Measurements from ENCODE around the gene ABCD2.
"Not testable (repeated sequence)": the region's sequence is repeated elsewhere in the genome, so short reads cannot be mapped to it uniquely, and the experiment has no call there.

Gene ABCD2

GRCh38 chr12:39526974-39527373 is 92.6 kb downstream of the ABCD2 start:
- Histone ChIP-seq H3K27me3 (ENCODE audit: insufficient read depth, low read length, poor library complexity) (no peaks in the 10 kb centered on the region), H3K4me3 (ENCODE audit: low read length) (no peak overlapping the region), H3K9ac (ENCODE audit: low read length) (no peak overlapping the region), H2BK15ac (replicated peaks; ENCODE audit: low read depth) (no peak overlapping the region), H3K79me2 (ENCODE audit: control insufficient read depth, insufficient read depth, low read length) (no peaks in the 10 kb centered on the region), H3K23ac (ENCODE audit: low read length) (no peak overlapping the region), H3K4me1 (ENCODE audit: control insufficient read depth, low read depth, low read length) (no peaks in the 10 kb centered on the region), H3K4ac (ENCODE audit: low read depth, low read length) (no peak overlapping the region), H2BK5ac (ENCODE audit: low read length) (no peak overlapping the region), H4K8ac (ENCODE audit: low read depth, low read length) (no peak overlapping the region), H3K36me3 (ENCODE audit: control insufficient read depth, insufficient read depth, low read length) (no peaks in the 10 kb centered on the region), H2AK5ac (ENCODE audit: low read length) (no peak overlapping the region), H4K5ac (ENCODE audit: low read length) (no peak overlapping the region), H3K4me2 (ENCODE audit: low read length) (no peak overlapping the region), H3K27ac (ENCODE audit: low read depth, low read length) (no peak overlapping the region), H3K79me1 (ENCODE audit: low read length) (no peaks in the 10 kb centered on the region), H3K56ac (ENCODE audit: low read length) (no peak overlapping the region), H2BK120ac (ENCODE audit: low read depth, low read length) (no peak overlapping the region), H3K18ac (ENCODE audit: low read length) (no peak overlapping the region)
- DNase-seq: no peak
- no CpG with 5 or more reads among the region's 2 CpGs for WGBS (ENCODE audit: extremely low coverage, insufficient coverage, low lambda C conversion rate)

- not testable (repeated sequence) for H3K79me1 ChIP-seq (ENCODE audit: low read length); H3K56ac ChIP-seq (ENCODE audit: low read length); H3K23ac ChIP-seq (ENCODE audit: low read length); H4K8ac ChIP-seq (ENCODE audit: low read depth, low read length); H2BK120ac ChIP-seq (ENCODE audit: low read depth, low read length); H3K4me3 ChIP-seq (ENCODE audit: low read length); H3K36me3 ChIP-seq (ENCODE audit: control insufficient read depth, insufficient read depth, low read length); H3K4ac ChIP-seq (ENCODE audit: low read depth, low read length); H3K27ac ChIP-seq (ENCODE audit: low read depth, low read length); H4K5ac ChIP-seq (ENCODE audit: low read length); H3K27me3 ChIP-seq (ENCODE audit: insufficient read depth, low read length, poor library complexity); H2BK15ac ChIP-seq (replicated peaks; ENCODE audit: low read depth); H3K79me2 ChIP-seq (ENCODE audit: control insufficient read depth, insufficient read depth, low read length); H3K4me2 ChIP-seq (ENCODE audit: low read length); H2AK5ac ChIP-seq (ENCODE audit: low read length); H3K9ac ChIP-seq (ENCODE audit: low read length); DNase-seq; H2BK5ac ChIP-seq (ENCODE audit: low read length); H3K18ac ChIP-seq (ENCODE audit: low read length); H3K4me1 ChIP-seq (ENCODE audit: control insufficient read depth, low read depth, low read length)
Observed at GRCh38 chr12:39522167-39522566, 97.4 kb downstream of the ABCD2 start.

GRCh38 chr12:39510001-39510400 is 109.6 kb downstream of the ABCD2 start:
- H2BK120ac ChIP-seq (ENCODE audit: low read depth, low read length): no peak overlapping the region
- WGBS (ENCODE audit: extremely low coverage, insufficient coverage, low lambda C conversion rate): no CpG with 5 or more reads among the region's 1 CpG
- no peak overlapping the region for H2AK5ac ChIP-seq (ENCODE audit: low read length)
- no peak overlapping the region for H3K23ac ChIP-seq (ENCODE audit: low read length)
- no peak overlapping the region for H3K9ac ChIP-seq (ENCODE audit: low read length)
- no peak overlapping the region for H3K4ac ChIP-seq (ENCODE audit: low read depth, low read length)
- DNase-seq: no peak
- no peak overlapping the region for H3K4me3 ChIP-seq (ENCODE audit: low read length)
- no peak overlapping the region for H2BK15ac ChIP-seq (replicated peaks; ENCODE audit: low read depth)
- no peaks in the 10 kb centered on the region for H3K27me3 ChIP-seq (ENCODE audit: insufficient read depth, low read length, poor library complexity)
- no peaks in the 10 kb centered on the region for H3K79me2 ChIP-seq (ENCODE audit: control insufficient read depth, insufficient read depth, low read length)
- no peak overlapping the region for H4K8ac ChIP-seq (ENCODE audit: low read depth, low read length)
- H2BK5ac ChIP-seq (ENCODE audit: low read length): no peak overlapping the region
- H3K4me2 ChIP-seq (ENCODE audit: low read length): no peak overlapping the region
- H3K56ac ChIP-seq (ENCODE audit: low read length): no peak overlapping the region
- H3K36me3 ChIP-seq (ENCODE audit: control insufficient read depth, insufficient read depth, low read length): no peaks in the 10 kb centered on the region
- no peaks in the 10 kb centered on the region for H3K79me1 ChIP-seq (ENCODE audit: low read length)
- H3K4me1 ChIP-seq (ENCODE audit: control insufficient read depth, low read depth, low read length): no peaks in the 10 kb centered on the region
- no peak overlapping the region for H3K18ac ChIP-seq (ENCODE audit: low read length)
- H3K27ac ChIP-seq (ENCODE audit: low read depth, low read length): no peak overlapping the region
- H4K5ac ChIP-seq (ENCODE audit: low read length): no peak overlapping the region

GRCh38 chr12:39505554-39505953 is 114.0 kb downstream of the ABCD2 start:
- Histone ChIP-seq H3K36me3 (ENCODE audit: control insufficient read depth, insufficient read depth, low read length) (no peaks in the 10 kb centered on the region), H2BK120ac (ENCODE audit: low read depth, low read length) (no peak overlapping the region), H3K27me3 (ENCODE audit: insufficient read depth, low read length, poor library complexity) (no peaks in the 10 kb centered on the region), H3K4me1 (ENCODE audit: control insufficient read depth, low read depth, low read length) (no peaks in the 10 kb centered on the region), H3K79me1 (ENCODE audit: low read length) (no peaks in the 10 kb centered on the region), H3K4me2 (ENCODE audit: low read length) (no peak overlapping the region), H2BK5ac (ENCODE audit: low read length) (no peak overlapping the region), H2BK15ac (replicated peaks; ENCODE audit: low read depth) (no peak overlapping the region), H3K27ac (ENCODE audit: low read depth, low read length) (no peak overlapping the region), H3K56ac (ENCODE audit: low read length) (no peak overlapping the region), H4K8ac (ENCODE audit: low read depth, low read length) (no peak overlapping the region), H3K9ac (ENCODE audit: low read length) (no peak overlapping the region), H2AK5ac (ENCODE audit: low read length) (no peak overlapping the region), H3K4ac (ENCODE audit: low read depth, low read length) (no peak overlapping the region), H3K4me3 (ENCODE audit: low read length) (no peak overlapping the region), H3K23ac (ENCODE audit: low read length) (no peak overlapping the region), H4K5ac (ENCODE audit: low read length) (no peak overlapping the region), H3K18ac (ENCODE audit: low read length) (no peak overlapping the region), H3K79me2 (ENCODE audit: control insufficient read depth, insufficient read depth, low read length) (no peaks in the 10 kb centered on the region)
- no peak for DNase-seq

- Histone ChIP-seq H3K23ac (ENCODE audit: low read length) (no peak overlapping the region), H4K8ac (ENCODE audit: low read depth, low read length) (no peak overlapping the region), H3K79me2 (ENCODE audit: control insufficient read depth, insufficient read depth, low read length) (no peaks in the 10 kb centered on the region), H3K9ac (ENCODE audit: low read length) (no peak overlapping the region), H2BK15ac (replicated peaks; ENCODE audit: low read depth) (no peak overlapping the region), H2BK5ac (ENCODE audit: low read length) (no peak overlapping the region), H2AK5ac (ENCODE audit: low read length) (no peak overlapping the region), H2BK120ac (ENCODE audit: low read depth, low read length) (no peak overlapping the region), H3K56ac (ENCODE audit: low read length) (no peak overlapping the region), H3K36me3 (ENCODE audit: control insufficient read depth, insufficient read depth, low read length) (no peaks in the 10 kb centered on the region), H3K27ac (ENCODE audit: low read depth, low read length) (no peak overlapping the region), H3K27me3 (ENCODE audit: insufficient read depth, low read length, poor library complexity) (no peaks in the 10 kb centered on the region), H3K18ac (ENCODE audit: low read length) (no peak overlapping the region), H3K79me1 (ENCODE audit: low read length) (no peaks in the 10 kb centered on the region), H3K4ac (ENCODE audit: low read depth, low read length) (no peak overlapping the region), H4K5ac (ENCODE audit: low read length) (no peak overlapping the region), H3K4me3 (ENCODE audit: low read length) (no peak overlapping the region), H3K4me2 (ENCODE audit: low read length) (no peak overlapping the region), H3K4me1 (ENCODE audit: control insufficient read depth, low read depth, low read length) (no peaks in the 10 kb centered on the region)
- no CpG with 5 or more reads among the region's 2 CpGs for WGBS (ENCODE audit: extremely low coverage, insufficient coverage, low lambda C conversion rate)
- DNase-seq: peak; percentile 59
Observed at GRCh38 chr12:39505023-39505422, 114.6 kb downstream of the ABCD2 start.

GRCh38 chr12:39503439-39503838 is 116.2 kb downstream of the ABCD2 start:
- no peaks in the 10 kb centered on the region for H3K79me1 ChIP-seq (ENCODE audit: low read length)
- no peak overlapping the region for H3K4me3 ChIP-seq (ENCODE audit: low read length)
- H3K4me1 ChIP-seq (ENCODE audit: control insufficient read depth, low read depth, low read length): no peaks in the 10 kb centered on the region
- no peaks in the 10 kb centered on the region for H3K27me3 ChIP-seq (ENCODE audit: insufficient read depth, low read length, poor library complexity)
- no peaks in the 10 kb centered on the region for H3K36me3 ChIP-seq (ENCODE audit: control insufficient read depth, insufficient read depth, low read length)
- H3K4me2 ChIP-seq (ENCODE audit: low read length): no peak overlapping the region
- no peak overlapping the region for H3K23ac ChIP-seq (ENCODE audit: low read length)
- H3K4ac ChIP-seq (ENCODE audit: low read depth, low read length): no peak overlapping the region
- DNase-seq: peak; percentile 29
- H4K5ac ChIP-seq (ENCODE audit: low read length): no peak overlapping the region
- no peak overlapping the region for H4K8ac ChIP-seq (ENCODE audit: low read depth, low read length)
- H2BK15ac ChIP-seq (replicated peaks; ENCODE audit: low read depth): no peak overlapping the region
- no peak overlapping the region for H2AK5ac ChIP-seq (ENCODE audit: low read length)
- no peak overlapping the region for H3K18ac ChIP-seq (ENCODE audit: low read length)
- H2BK5ac ChIP-seq (ENCODE audit: low read length): no peak overlapping the region
- no peaks in the 10 kb centered on the region for H3K79me2 ChIP-seq (ENCODE audit: control insufficient read depth, insufficient read depth, low read length)
- H3K56ac ChIP-seq (ENCODE audit: low read length): no peak overlapping the region
- no peak overlapping the region for H3K9ac ChIP-seq (ENCODE audit: low read length)
- H3K27ac ChIP-seq (ENCODE audit: low read depth, low read length): no peak overlapping the region
- WGBS (ENCODE audit: extremely low coverage, insufficient coverage, low lambda C conversion rate): 100% methylated on average over 1 of the region's 1 CpG
- H2BK120ac ChIP-seq (ENCODE audit: low read depth, low read length): no peak overlapping the region

All from mesendoderm (in vitro differentiated cells).